Superior temporal gyrus (tissue), 1 donor: Measurements from ENCODE around the gene PLAAT2.
A peak's percentile ranks its signal among the peaks of the same experiment; 100 is the strongest.
"Not testable (repeated sequence)": the region's sequence is repeated elsewhere in the genome, so short reads cannot be mapped to it uniquely, and the experiment has no call there.

ENCODE experiments used
- DNase-seq: peaks from one replicate; pipeline ENCODE4 v3.0.0-alpha.2; 2016; ENCODE audit errors: extremely low spot score

Gene PLAAT2

DNA sequence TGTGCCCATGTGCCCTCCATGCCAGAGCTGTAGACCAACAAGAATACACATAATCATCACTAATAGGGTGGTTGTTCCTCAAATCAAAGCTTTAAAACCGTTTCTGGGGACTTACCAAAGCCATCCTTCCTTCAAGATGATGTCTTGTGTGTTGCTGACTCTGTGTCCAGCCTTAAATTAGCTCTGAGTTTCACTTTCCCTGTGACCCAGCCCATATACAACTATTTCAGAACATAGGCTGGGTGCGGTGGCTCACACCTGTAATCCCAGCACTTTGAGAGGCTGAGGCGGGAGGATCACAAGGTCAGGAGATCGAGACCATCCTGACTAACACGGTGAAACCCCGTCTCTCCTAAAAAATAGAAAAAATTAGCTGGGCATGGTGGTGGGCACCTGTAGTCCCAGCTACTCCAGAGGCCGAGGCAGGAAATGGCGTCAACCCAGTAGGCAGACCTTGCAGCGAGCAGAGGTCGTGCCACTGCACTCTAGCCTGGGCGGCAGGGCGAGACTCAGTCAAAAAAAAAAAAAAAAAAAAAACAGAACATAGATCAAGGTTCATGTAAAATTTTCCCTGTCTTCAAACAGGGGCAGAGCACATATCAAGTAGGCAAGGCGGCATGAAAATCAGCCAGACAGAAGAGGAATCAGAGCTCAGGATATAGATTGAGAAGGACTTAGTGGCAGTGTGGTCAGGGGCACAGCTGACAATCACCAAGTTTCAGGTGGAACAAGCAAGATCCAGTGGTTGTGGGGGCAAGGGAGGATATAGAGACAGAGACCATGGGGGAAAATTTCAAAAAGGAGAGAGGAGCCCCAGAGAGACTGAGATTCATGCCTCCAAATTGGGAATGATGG lies at the start of gene PLAAT2:
TSS of gene PLAAT2 (minus strand) at position 179 of the 855 bp plus-strand sequence. CDS start at position 124, 55 bp downstream.
- DNase-seq: no peak

GRCh38 chr11:63612181-63612580 lies 49.0 kb upstream of the PLAAT2 start:
- DNase-seq: no peak

- peak; percentile 60 for DNase-seq
Measured at GRCh38 chr11:63611395-63611747, 48.2 kb upstream of the PLAAT2 start.

- DNase-seq: peak; percentile 76
Measured at GRCh38 chr11:63610604-63611394, 47.6 kb upstream of the PLAAT2 start.

GRCh38 chr11:63609971-63610580 lies 46.9 kb upstream of the PLAAT2 start:
- no peak for DNase-seq

- peak; percentile 56 for DNase-seq
Measured at GRCh38 chr11:63609536-63609935, 46.4 kb upstream of the PLAAT2 start.

- no peak for DNase-seq
Measured at GRCh38 chr11:63608353-63609345, 45.5 kb upstream of the PLAAT2 start.

- DNase-seq: peak; percentile 97
Measured at GRCh38 chr11:63603180-63603518, 40.0 kb upstream of the PLAAT2 start.

GRCh38 chr11:63602290-63603179 lies 39.4 kb upstream of the PLAAT2 start:
- not testable (repeated sequence) for DNase-seq

DNA sequence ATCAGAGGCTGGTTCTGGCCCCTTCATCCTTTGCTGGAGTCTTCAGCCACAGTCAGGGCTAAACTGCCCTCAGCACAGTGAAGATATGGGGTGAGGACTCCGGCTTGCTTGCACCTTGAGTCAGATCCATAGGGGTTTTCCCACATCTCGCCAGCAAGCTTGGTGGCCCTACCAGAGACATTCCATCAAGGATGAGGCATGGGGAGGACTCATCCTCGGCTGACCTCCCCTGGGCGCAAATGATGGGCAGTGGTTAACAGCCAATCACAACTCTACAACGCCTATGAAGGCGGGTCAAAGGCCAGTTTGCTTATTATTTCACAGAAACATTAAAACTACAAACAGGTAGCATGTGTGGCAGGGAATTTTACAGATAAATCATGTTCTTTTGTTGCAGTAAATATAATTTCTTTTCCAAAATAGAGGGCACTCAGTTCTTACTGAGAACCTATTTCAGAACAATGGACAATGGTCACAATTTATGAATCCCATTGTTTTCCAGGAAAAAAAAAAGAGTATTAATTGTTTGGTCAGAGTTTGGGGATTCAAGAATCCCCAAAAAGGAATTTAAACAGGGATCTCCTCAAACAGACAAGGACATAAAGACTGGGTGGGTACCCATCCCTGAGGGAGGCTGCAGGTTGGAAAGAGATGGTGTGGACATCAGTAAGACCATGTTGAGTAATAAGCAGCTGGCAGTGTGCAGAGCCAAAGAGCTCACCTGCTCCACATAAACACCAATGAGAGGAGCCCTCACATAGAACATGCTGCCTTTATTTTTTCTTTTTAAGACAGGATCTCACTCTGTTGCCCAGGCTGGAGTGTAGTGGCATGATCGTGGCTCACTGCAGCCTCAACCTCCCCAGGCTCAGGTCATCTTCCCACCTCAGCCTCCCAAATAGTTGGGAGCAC lies 36.3 kb upstream of the PLAAT2 start:
- DNase-seq: peak; percentile 84

- no peak for DNase-seq
Measured at GRCh38 chr11:63598556-63598955, 35.4 kb upstream of the PLAAT2 start.

GRCh38 chr11:63595296-63595695 lies 32.1 kb upstream of the PLAAT2 start:
- peak; percentile 56 for DNase-seq

- DNase-seq: peak; percentile 78
Measured at GRCh38 chr11:63592975-63593395, 29.8 kb upstream of the PLAAT2 start.

DNA sequence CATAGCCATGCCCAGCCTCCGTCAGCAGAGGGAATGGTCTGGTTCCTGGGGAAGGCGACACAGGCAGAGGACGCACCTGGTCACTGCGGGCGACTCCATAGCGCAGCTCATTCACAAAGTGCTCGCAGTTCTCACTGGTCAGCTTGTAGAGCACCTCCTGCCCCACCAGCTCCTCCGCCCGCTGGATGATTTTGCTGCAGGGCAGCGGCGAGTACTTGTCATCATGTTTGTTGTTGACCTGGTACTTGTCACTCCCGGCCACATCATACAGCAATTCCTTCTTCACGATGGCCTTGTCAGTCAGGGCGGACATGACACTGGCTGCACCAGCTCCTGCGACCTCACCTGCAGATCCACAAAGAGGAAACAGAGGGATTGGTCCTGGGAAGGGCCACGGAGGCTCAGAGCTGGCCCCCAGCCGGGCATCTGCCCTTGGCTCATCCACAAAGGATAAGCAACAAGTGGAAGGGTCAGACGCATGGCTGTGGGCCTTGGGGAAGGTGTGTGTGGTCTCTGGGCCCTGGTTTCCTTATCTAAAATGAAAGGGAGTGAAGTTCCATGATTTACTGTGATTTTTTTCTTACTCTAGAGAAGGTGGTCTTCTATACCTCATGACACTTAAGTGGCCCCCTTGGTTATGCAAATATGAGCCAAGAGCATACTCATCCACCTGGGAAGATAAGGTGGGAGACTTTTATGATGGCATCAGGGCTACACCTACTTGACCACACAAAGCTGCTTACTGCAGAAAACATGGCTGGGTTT lies 27.0 kb upstream of the PLAAT2 start:
- DNase-seq: no peak

DNA sequence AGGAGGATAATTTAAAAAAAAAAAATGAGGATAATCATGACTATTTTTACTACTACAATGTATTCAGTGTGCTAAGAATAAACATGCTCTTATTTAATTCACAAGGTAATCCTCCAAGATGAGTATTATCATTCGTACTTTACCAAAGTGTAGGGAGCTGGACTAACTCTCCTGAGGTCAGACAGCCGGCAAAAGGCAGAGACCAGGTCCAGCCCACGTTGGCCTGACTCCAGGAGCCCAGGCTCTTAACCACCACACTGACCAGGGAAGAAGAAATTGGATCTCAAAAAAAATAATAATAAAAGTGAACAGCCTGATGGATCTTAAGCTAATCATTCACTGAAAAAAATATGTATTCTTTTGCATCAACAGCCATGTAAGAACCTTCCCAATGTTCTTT lies 25.8 kb upstream of the PLAAT2 start:
- no peak for DNase-seq

DNA sequence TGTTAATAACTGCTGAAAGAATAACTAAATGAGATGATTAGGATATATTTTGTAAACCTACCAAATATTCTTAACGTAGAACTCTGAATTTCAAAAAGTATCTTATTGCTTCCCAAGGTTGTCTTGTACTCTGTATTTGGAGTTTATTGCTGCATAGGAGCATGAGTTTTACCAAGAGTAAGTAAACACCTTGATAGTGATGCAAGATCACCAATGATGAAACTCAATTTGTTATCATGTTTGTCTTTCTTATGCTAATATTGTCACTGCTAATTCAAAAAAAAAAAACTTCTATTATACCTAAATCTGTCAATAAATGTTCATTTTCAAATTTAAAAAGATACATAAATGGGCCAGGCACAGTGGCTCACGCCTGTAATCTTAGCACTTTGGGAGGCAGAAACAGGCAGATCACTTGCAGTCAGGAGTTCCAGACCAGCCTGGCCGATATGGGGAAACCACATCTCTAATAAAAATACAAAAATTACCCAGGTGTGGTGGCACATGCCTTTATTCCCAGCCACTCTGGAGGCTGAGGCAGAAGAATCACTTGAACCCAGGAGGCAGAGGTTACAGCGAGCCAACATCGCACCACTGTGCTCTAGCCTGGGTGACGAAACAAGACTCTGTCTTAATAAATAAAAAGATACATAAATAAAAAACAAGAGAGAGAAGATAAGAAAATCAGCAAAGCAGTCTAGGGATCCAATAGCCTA lies 23.4 kb upstream of the PLAAT2 start:
- no peak for DNase-seq

- DNase-seq: peak; percentile 99
Measured at GRCh38 chr11:63583357-63583677, 20.1 kb upstream of the PLAAT2 start.

GRCh38 chr11:63581224-63581623 lies 18.0 kb upstream of the PLAAT2 start:
- not testable (repeated sequence) for DNase-seq
